Neuron (in vitro differentiated cells): ENCODE results near the gene CCDC93.
A peak's percentile ranks its signal among the peaks of the same experiment; 100 is the strongest.

ENCODE experiments used
- H2AFZ ChIP-seq: one replicate; pipeline ENCODE4 v1.6.1; 2013; ENCODE audit warnings: low read depth, mild to moderate bottlenecking, inconsistent platforms, low read length, moderate library complexity
- H3K27me3 ChIP-seq: one replicate; pipeline ENCODE4 v1.6.1; 2013; ENCODE audit warnings: low read length; ENCODE audit not compliant: insufficient read depth
- H3K36me3 ChIP-seq: one replicate; pipeline ENCODE4 v1.6.1; 2013; ENCODE audit warnings: low read length; ENCODE audit not compliant: insufficient read depth
- H3K4me1 ChIP-seq: one replicate; pipeline ENCODE4 v1.6.1; 2013; ENCODE audit warnings: low read length; ENCODE audit not compliant: insufficient read depth
- H3K4me3 ChIP-seq: 2 replicates; pipeline ENCODE4 v1.5.1; 2013; ENCODE audit warnings: mild to moderate bottlenecking, low read length, moderate library complexity
- H3K9me3 ChIP-seq: one replicate; pipeline ENCODE4 v1.6.1; 2013; ENCODE audit warnings: low read length

CCDC93 gene, protein sequence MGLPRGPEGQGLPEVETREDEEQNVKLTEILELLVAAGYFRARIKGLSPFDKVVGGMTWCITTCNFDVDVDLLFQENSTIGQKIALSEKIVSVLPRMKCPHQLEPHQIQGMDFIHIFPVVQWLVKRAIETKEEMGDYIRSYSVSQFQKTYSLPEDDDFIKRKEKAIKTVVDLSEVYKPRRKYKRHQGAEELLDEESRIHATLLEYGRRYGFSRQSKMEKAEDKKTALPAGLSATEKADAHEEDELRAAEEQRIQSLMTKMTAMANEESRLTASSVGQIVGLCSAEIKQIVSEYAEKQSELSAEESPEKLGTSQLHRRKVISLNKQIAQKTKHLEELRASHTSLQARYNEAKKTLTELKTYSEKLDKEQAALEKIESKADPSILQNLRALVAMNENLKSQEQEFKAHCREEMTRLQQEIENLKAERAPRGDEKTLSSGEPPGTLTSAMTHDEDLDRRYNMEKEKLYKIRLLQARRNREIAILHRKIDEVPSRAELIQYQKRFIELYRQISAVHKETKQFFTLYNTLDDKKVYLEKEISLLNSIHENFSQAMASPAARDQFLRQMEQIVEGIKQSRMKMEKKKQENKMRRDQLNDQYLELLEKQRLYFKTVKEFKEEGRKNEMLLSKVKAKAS

GRCh38 chr2:118013724-118014491 lies at the start of gene CCDC93:
Gene CCDC93, minus strand, starts transcription at chr2:118014070. Its CDS starts 75 bp downstream, at chr2:118013995.
- peaks cover 16% of the 10 kb centered on the region for H3K4me1 ChIP-seq
- no peaks in the 10 kb centered on the region for H3K36me3 ChIP-seq

GRCh38 chr2:118062669-118063068 lies 48.8 kb upstream of the CCDC93 start:
- no peaks in the 10 kb centered on the region for H3K4me1 ChIP-seq
- no peaks in the 10 kb centered on the region for H3K36me3 ChIP-seq
- H3K9me3 ChIP-seq = no peaks in the 10 kb centered on the region
- no peak overlapping the region for H2AFZ ChIP-seq
- no peak overlapping the region for H3K4me3 ChIP-seq
- H3K27me3 ChIP-seq = peaks cover 12% of the 10 kb centered on the region

More at GRCh38 chr2:118013724-118014491, at the start of gene CCDC93:
- H3K4me3 ChIP-seq = peak within 1 kb of the TSS; percentile 73
- peak within 1 kb of the TSS; percentile 89 for H2AFZ ChIP-seq
- H3K27me3 ChIP-seq = no peaks in the 10 kb centered on the region
- H3K9me3 ChIP-seq = peaks cover 3% of the 10 kb centered on the region

DNA sequence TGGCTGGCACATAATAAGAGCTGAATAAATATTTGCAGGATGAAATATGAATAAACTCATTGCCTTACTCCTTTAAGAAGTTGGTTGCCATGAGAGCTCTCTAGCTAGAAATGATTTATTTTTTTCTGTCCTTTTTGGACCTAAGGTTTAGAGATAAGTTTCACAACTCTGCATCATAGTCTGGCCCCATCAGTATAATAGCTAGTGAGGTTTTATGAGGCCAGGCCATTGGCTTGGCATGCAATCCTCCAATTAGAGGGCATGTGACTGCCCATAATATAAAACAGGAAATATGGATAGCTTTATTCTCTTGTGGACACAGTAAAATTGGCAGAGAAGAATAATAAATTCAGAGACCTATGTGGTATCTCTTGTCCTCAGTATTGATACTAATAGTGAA lies 48.2 kb upstream of the CCDC93 start:
- H3K4me3 ChIP-seq = no peak overlapping the region
- no peak overlapping the region for H2AFZ ChIP-seq
- no peaks in the 10 kb centered on the region for H3K4me1 ChIP-seq
- no peaks in the 10 kb centered on the region for H3K9me3 ChIP-seq
- peaks cover 13% of the 10 kb centered on the region for H3K27me3 ChIP-seq
- no peaks in the 10 kb centered on the region for H3K36me3 ChIP-seq

DNA sequence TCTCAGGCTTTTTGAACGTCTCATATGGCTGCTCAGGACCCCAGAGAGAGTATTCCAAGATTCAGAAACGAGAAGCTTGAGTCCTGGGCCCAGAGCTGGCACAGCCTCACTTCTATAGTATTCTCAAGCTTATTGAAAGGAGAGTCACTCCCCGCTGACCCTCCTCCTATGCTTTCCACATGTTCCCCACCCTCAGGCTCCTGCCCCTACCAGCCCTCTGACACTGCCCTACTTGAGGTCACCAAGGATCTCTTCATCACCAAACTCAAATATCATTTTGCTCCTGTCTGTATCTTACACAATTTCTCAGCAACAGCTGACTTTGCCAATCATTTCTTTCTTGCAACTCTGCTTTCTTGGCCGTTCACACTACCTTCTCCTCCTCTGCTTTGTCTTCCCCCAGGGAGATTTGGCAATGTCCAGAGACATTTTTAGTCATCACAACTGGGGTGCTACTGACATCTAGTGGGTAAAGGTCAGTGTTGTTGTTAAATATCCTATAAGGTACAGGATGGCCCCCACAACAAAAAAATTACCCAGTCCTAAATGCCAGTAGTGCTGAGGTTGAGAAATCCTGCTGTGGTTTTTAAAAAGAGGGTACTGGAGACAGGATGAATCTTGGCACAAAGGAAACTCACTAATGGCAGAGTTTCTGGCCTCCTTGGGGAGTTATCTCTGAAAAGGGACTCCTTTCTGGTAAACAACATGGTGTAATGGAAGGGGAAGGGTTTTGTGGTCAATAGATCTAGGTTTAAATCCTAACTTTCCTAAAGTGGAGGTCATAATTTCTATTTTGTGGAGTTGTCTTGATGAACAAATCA lies 47.5 kb upstream of the CCDC93 start:
- Histone ChIP-seq H3K9me3 (no peaks in the 10 kb centered on the region), H3K4me1 (no peaks in the 10 kb centered on the region), H3K36me3 (no peaks in the 10 kb centered on the region)

DNA sequence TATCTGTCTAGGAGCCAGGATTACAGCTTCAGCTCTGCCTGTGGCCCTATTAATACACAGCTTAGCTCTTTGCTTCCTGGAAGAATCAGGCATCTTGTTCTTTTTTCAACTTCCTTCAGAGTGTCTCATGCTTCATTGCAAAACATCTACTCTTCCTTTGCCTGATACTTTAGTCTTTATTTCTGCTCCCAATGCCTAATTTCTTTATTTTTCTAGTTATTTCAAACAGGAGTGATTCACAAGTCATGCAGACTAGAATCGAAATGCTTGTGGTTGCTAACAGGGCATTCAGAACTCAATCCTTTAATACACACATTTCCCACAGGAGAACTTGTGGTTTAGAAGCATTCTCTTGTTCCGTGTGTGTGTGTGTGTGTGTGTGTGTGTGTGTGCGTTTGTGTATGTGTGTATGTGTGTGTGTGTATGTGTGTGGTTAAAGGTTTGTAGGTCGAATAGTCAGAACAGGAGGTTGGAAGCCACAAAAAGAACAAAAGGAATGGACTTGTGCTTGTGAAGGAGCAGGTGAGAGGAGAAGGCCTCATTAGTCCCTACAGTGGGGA lies 46.1 kb upstream of the CCDC93 start:
- Histone ChIP-seq H3K4me3 (no peak overlapping the region), H3K36me3 (no peaks in the 10 kb centered on the region), H3K4me1 (no peaks in the 10 kb centered on the region), H3K9me3 (no peaks in the 10 kb centered on the region), H3K27me3 (peaks cover 17% of the 10 kb centered on the region), H2AFZ (no peak overlapping the region)

More for the DNA sequence above, 47.5 kb upstream of the CCDC93 start:
- Histone ChIP-seq H3K4me3 (no peak overlapping the region), H2AFZ (no peak overlapping the region), H3K27me3 (peaks cover 13% of the 10 kb centered on the region)

GRCh38 chr2:118058951-118059350 lies 45.1 kb upstream of the CCDC93 start:
- Histone ChIP-seq H3K9me3 (no peaks in the 10 kb centered on the region), H3K4me1 (no peaks in the 10 kb centered on the region), H2AFZ (no peak overlapping the region), H3K4me3 (no peak overlapping the region), H3K36me3 (no peaks in the 10 kb centered on the region), H3K27me3 (peaks cover 23% of the 10 kb centered on the region)

DNA sequence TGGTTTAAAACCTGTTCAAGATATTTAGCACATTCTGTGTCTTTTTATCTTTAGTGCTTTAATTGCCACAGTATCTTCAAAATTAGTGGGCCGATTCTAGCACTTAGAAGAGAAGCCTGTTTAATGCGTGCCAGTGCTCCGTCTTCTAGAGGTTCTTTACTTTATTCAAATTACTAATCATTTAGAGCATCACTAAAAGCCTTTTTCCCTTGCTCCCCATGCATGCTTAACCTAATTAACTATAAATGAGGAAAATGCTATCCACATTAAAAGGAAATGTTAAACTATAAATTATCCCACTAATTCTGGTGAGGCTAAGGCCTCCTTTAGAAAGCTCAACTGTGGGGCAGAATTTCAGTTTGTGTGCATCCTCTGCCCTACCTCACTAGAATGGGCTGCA lies 42.9 kb upstream of the CCDC93 start:
- peaks cover 24% of the 10 kb centered on the region for H3K27me3 ChIP-seq
- no peaks in the 10 kb centered on the region for H3K36me3 ChIP-seq

GRCh38 chr2:118056165-118056534 lies 42.3 kb upstream of the CCDC93 start:
- H2AFZ ChIP-seq = no peak overlapping the region
- no peaks in the 10 kb centered on the region for H3K4me1 ChIP-seq
- H3K36me3 ChIP-seq = no peaks in the 10 kb centered on the region
- peaks cover 24% of the 10 kb centered on the region for H3K27me3 ChIP-seq
- H3K9me3 ChIP-seq = no peaks in the 10 kb centered on the region
- H3K4me3 ChIP-seq = no peak overlapping the region

More for the DNA sequence above, 42.9 kb upstream of the CCDC93 start:
- no peak overlapping the region for H2AFZ ChIP-seq
- no peak overlapping the region for H3K4me3 ChIP-seq
- H3K9me3 ChIP-seq = no peaks in the 10 kb centered on the region
- no peaks in the 10 kb centered on the region for H3K4me1 ChIP-seq

DNA sequence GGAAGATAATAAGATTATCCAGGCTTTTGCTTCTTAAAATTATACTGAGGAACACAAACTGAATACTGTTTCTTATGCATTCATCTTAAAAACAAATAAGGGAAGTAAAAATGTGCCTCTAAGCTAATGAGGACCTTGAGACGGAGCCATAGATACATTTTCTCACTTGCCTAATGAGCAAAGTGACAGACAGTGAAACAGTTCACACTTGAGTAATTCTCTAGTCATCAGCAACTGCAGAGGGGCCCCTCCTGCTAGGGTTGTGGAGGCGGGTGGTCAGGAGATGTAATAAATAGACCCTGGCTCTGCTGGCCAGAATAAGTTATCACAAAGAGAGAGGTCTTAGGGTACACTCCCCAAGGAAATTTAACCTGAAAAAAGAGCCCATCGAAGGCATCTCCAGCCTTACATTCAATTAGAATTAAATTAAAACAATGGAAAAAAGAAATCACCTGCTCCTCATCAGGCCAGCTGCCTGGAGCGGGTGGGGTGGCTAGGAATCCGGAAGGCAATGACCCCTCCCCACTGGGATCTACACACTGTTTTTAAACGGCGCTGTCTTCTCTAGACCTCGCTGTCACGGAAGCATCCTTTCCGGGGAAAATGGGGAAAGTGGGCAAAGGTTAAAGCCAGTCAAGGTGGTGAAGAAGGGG lies 41.8 kb upstream of the CCDC93 start:
- Histone ChIP-seq H3K27me3 (peaks cover 24% of the 10 kb centered on the region), H3K4me3 (no peak overlapping the region), H3K4me1 (no peaks in the 10 kb centered on the region), H3K36me3 (no peaks in the 10 kb centered on the region), H3K9me3 (no peaks in the 10 kb centered on the region), H2AFZ (no peak overlapping the region)

DNA sequence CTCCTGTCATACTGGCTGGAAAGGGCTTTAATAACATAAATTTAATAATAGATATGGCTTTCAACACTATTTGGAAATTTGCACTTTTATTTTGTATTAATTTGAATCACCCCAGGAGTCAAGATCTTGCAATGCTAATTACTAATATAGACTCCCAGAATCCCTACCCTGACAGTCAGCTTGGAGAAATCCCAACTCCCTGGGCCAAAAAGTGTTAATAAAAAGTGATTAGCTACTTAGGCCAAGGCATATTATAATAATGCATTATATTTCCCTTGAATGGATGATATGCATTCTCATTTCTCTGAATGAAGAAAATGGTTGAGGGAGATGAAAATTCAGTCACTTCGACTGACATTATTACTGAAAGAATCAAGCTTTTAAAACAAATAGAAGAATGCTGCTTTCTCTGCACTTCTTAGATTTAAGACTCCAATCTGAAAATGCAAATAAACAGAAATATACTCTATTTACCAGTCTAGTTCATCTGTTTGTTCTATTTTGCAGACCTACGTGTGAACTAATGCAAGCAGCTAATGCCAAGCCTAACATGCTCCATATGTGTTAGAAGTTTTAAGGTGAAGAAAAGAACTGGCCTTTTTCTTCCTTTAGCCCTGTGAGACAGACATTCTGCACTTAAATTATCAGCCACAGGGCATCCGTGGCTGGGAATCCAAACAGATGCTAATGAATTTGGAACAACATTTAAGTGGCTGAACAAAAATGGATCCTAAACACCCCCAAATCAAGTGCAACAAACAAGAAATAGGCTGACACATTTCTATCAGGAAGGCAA lies 40.5 kb upstream of the CCDC93 start:
- Histone ChIP-seq H3K27me3 (peaks cover 29% of the 10 kb centered on the region), H3K4me3 (no peak overlapping the region), H3K4me1 (no peaks in the 10 kb centered on the region), H3K9me3 (no peaks in the 10 kb centered on the region), H2AFZ (no peak overlapping the region), H3K36me3 (no peaks in the 10 kb centered on the region)

GRCh38 chr2:118053681-118054080 lies 39.8 kb upstream of the CCDC93 start:
- no peaks in the 10 kb centered on the region for H3K9me3 ChIP-seq
- no peak overlapping the region for H3K4me3 ChIP-seq
- H2AFZ ChIP-seq = no peak overlapping the region
- H3K4me1 ChIP-seq = no peaks in the 10 kb centered on the region
- no peaks in the 10 kb centered on the region for H3K36me3 ChIP-seq
- H3K27me3 ChIP-seq = peaks cover 29% of the 10 kb centered on the region
